ENCODE results near the gene PTPRZ1. TPM values are rescaled to one million over a fixed set of nuclear protein-coding genes. Genes with fewer than 3 reads are reported as not detected.

Gene PTPRZ1
- total RNA-seq, 1 donor: 0.43 TPM

GRCh38 chr7:121941830-121942229 lies 68.9 kb downstream of the PTPRZ1 start:
- TF ChIP-seq, protein P1, sequence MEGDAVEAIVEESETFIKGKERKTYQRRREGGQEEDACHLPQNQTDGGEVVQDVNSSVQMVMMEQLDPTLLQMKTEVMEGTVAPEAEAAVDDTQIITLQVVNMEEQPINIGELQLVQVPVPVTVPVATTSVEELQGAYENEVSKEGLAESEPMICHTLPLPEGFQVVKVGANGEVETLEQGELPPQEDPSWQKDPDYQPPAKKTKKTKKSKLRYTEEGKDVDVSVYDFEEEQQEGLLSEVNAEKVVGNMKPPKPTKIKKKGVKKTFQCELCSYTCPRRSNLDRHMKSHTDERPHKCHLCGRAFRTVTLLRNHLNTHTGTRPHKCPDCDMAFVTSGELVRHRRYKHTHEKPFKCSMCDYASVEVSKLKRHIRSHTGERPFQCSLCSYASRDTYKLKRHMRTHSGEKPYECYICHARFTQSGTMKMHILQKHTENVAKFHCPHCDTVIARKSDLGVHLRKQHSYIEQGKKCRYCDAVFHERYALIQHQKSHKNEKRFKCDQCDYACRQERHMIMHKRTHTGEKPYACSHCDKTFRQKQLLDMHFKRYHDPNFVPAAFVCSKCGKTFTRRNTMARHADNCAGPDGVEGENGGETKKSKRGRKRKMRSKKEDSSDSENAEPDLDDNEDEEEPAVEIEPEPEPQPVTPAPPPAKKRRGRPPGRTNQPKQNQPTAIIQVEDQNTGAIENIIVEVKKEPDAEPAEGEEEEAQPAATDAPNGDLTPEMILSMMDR (IDR thresholded peaks at IDR 0.05; ENCODE audit: insufficient read depth, low read depth, low read length): no peak

DNA sequence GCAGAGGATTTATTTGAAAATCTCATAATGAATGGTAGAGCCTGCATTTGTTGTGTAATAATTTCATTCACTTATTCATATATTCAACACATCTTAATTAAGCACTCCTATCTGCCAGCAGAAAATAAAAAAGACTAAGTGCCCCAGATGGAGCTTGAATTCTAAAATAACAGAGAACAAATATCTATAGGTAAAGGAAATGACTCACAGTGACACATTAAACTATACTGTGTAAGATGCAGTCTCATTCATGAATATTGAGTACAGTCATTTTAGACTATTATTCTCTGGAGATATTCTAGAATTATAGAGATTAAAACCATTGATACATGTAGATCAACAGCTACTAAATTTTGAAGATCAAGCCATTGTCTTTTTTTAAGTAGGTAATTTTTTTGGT lies 72.1 kb downstream of the PTPRZ1 start:
- no peak overlapping the region for H3K4me3 ChIP-seq (ENCODE audit: low read depth, low read length)
- no peak for DNase-seq (ENCODE audit: low read depth)
- TF ChIP-seq, protein P1 (IDR thresholded peaks at IDR 0.05; ENCODE audit: insufficient read depth, low read depth, low read length): no peak

More at GRCh38 chr7:121941830-121942229, 68.9 kb downstream of the PTPRZ1 start:
- DNase-seq (ENCODE audit: low read depth): no peak
- no peak overlapping the region for H3K4me3 ChIP-seq (ENCODE audit: low read depth, low read length)

DNA sequence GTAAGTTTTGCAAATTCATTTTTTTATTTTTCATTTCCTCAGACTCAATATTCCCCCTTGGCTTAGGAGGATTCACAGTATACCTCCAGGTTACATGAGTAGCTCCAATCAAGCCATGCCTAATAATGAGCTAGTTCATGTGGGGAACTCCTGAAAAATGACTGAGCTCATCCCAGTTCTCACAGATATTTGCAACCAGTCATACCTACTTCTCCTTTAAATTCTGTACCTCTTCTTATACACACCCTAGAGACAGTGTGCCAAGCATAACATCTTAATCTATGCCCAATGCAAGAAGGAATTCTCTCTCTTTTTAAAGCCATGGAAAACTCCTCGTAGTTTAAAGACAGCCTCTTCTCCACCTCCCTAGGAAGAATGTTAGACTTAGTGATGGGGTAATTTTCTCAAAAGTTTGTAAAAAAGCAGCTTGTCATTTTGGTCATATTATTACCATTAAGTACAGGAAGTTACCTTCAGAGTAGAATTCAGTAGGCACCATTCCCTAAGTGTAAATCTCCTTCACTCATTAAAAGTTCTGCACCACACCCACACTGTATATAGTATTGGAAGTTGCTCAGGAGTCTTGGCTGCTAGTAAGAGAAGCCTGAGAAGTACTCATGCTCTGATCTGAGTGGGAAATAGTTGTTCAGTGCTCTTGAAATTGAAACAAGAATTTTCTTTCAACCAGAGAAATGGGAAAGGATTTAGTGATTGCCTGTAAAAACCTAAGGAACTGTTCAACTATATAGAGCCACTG lies 72.7 kb downstream of the PTPRZ1 start:
- no peak for DNase-seq (ENCODE audit: low read depth)

DNA sequence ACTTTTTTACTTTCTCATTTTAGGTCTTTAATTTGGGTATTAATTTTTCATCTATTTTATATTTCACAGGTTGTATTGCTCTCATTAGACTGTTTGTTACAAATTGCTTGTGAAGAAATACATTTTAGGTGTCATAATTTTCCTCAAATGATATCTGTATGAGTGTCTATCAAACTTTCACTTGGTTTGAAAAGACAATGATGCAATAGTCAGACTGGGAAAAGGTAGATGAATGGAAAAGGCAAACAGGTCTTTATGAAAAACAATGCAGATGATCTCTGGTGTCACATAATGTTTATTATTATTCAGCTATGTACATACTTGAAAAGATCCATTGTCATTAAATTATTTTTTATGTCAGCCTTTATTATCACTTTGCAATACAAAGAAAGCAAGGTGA lies 80.2 kb downstream of the PTPRZ1 start:
- DNase-seq (ENCODE audit: low read depth): no peak
- TF ChIP-seq, protein P1 (IDR thresholded peaks at IDR 0.05; ENCODE audit: insufficient read depth, low read depth, low read length): no peak
- no peak overlapping the region for H3K4me3 ChIP-seq (ENCODE audit: low read depth, low read length)

More for the DNA sequence above, 72.7 kb downstream of the PTPRZ1 start:
- TF ChIP-seq, protein P1 (IDR thresholded peaks at IDR 0.05; ENCODE audit: insufficient read depth, low read depth, low read length): no peak
- no peak overlapping the region for H3K4me3 ChIP-seq (ENCODE audit: low read depth, low read length)

- TF ChIP-seq, protein P1 (IDR thresholded peaks at IDR 0.05; ENCODE audit: insufficient read depth, low read depth, low read length): no peak
- DNase-seq (ENCODE audit: low read depth): no peak
These were observed 80.6 kb downstream of the PTPRZ1 start for GRCh38 chr7:121953601-121954000.

GRCh38 chr7:121954803-121955202 lies 81.8 kb downstream of the PTPRZ1 start:
- H3K4me3 ChIP-seq (ENCODE audit: low read depth, low read length): no peak overlapping the region
- TF ChIP-seq, protein P1 (IDR thresholded peaks at IDR 0.05; ENCODE audit: insufficient read depth, low read depth, low read length): no peak

More at GRCh38 chr7:121953601-121954000, 80.6 kb downstream of the PTPRZ1 start:
- H3K4me3 ChIP-seq (ENCODE audit: low read depth, low read length): no peak overlapping the region

More at GRCh38 chr7:121954803-121955202, 81.8 kb downstream of the PTPRZ1 start:
- DNase-seq (ENCODE audit: low read depth): no peak
